ENCODE data around the gene PPP1R12B.
"Not testable (repeated sequence)": the region's sequence is repeated elsewhere in the genome, so short reads cannot be mapped to it uniquely, and the experiment has no call there.

- not testable (repeated sequence) for TF ChIP-seq FOS (IDR thresholded peaks at IDR 0.05; ENCODE audit: borderline replicate concordance, insufficient read depth, low read length); POLR2AphosphoS5 (IDR thresholded peaks at IDR 0.05; ENCODE audit: insufficient read depth, low read depth, low read length); MYC (IDR thresholded peaks at IDR 0.05; ENCODE audit: low read depth, low read length); CTCF (IDR thresholded peaks at IDR 0.05; ENCODE audit: extremely low read depth in 1 of 2, insufficient read depth in 1 of 2, low read depth in 1 of 2, low read length in 2 of 2); POLR2A (IDR thresholded peaks at IDR 0.05; ENCODE audit: low read depth, low read length); MAX (IDR thresholded peaks at IDR 0.05; ENCODE audit: insufficient read depth, insufficient read length); EZH2 (IDR thresholded peaks at IDR 0.05; ENCODE audit: borderline replicate concordance, low read depth, low read length, severe bottlenecking)
Observed at GRCh38 chr1:202473266-202474045, 125.0 kb downstream of the PPP1R12B start.
